ENCODE results near the gene MLLT6.

MLLT6 gene

DNA sequence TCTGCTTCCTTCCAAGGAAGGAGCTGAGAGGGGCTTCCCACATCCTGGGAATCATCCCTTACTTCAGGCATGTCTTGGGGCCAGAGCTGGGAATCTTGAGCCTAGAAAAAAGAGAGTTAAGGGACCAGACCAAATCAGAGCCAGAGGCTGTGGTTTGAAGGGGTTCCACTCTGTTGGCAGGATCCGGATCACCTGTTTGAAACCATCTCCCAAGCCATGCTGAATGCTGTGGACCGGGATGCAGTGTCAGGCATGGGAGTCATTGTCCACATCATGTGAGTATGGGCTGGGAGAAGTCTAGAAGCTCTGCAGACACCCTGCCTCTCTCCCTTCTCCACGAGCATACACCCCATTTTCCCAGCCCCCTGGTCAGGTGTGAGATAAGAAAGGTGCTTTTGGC lies 57.2 kb downstream of the MLLT6 start:
- no peak for DNase-seq (ENCODE audit: low read depth in 2 of 2)

DNA sequence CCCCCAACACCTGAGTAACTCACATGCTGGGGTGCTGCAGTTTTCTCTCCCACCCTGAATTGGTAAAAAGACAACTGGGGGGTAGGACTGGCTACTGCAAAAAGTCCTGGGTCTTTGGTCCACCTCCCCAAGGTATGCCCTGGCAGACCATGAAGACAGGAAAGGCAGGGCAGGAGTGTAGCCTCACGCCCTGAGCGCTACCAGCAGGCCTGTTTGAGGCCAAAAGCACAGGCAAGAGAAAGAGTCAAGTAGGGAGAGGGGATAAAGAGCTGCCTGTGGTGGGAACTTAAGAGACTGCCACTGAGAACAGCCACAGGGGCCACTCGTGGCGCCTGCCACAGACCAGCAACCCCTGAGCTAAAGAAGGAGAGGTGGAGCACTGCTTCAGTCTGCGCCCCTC lies 61.3 kb downstream of the MLLT6 start:
- no peak for DNase-seq (ENCODE audit: low read depth in 2 of 2)

DNA sequence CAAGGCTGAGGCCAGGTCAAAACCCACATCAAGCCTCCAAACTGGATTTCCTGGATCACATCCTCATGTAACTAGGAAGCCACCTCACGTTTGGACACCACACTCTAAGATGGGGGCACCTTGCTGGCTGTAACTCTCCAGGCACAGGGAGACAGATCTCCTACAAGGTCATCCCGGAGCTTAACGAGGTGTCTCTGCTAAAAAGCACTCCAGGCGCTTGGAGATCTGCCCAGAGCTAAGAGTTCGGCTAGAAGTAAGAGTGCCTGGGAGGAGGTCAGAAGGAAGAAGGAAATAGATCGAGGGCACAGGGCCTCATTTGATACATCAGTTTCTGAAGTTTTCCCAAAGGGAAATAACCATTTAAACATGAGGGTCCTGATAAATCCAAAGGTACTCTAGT lies 63.3 kb downstream of the MLLT6 start:
- DNase-seq (ENCODE audit: low read depth in 2 of 2), result no peak

DNA sequence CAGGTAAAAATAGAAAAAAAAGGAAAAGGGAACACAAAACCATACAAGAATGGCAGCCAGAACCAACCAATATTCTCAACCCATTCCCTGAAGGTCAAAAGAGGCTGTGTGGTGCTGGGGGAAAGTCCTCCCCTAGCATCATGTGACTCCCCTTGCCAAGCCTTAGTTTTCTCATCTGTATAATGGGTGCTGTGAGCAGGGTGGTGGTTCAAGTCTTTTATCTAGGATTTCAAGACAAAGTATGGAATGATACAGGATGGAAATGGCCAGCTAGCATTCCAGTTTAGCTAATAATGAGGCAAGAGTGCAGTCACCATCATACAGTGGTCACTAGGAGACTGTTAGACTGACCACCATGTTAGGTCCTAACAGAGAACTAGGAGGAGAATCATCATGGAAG lies 68.2 kb downstream of the MLLT6 start:
- no peak for DNase-seq (ENCODE audit: low read depth in 2 of 2)

DNA sequence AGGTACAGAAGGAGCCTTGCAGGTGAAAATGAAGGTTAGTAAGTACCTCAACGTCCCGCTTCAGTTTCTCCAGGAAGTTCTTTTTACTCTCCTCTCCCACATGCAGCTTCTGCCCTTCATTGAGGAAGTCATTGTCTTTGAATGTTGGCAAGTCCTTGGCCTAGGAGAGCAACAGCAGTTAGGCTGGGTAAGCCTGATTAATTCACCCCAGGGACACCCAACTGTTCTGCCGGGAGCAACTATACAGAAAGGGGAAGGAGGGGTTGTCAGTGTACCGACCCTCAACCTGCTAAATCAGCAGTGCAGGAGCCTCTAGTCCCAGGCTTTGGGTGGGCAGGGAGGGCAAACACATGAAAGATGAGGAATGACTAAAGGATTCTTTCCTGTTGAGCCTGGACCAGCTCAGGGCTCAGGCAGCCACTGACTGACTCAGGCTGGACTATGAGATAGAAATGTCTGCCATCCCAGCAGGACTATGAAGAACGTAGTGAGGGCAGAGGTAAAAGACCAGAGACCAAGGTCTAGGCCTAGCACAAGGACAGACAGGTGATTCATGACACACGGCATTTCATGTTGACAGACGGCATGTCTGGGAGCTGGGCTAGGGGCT lies 72.7 kb downstream of the MLLT6 start:
- DNase-seq (ENCODE audit: low read depth in 2 of 2), result no peak

Data from stimulated activated CD8-positive, alpha-beta memory T cell treated with anti-CD3 and anti-CD28 coated beads, Interleukin-15, amount 100 ng/mL, for 48 hours (primary cell).